Hepatocyte (in vitro differentiated cells): ENCODE measurements around the gene SMIM45.

ENCODE experiments used
- DNase-seq: peaks from one replicate; pipeline ENCODE4 v3.0.0-alpha.2; 2016; ENCODE audit warnings: low spot score
- H2AFZ ChIP-seq: fragments of 200-600 bp; sonication (generic); 2 replicates; pipeline ENCODE4 v1.6.0; 2016; ENCODE audit warnings: antibody characterized with exemption, mild to moderate bottlenecking
- H3K27ac ChIP-seq: fragments of 200-600 bp; sonication (generic); 2 replicates; pipeline ENCODE4 v1.5.1; 2016; ENCODE audit warnings: mild to moderate bottlenecking
- H3K27me3 ChIP-seq: fragments of 200-600 bp; sonication (generic); 2 replicates; pipeline ENCODE4 v1.6.1; 2016
- H3K36me3 ChIP-seq: fragments of 200-600 bp; sonication (generic); replicated peaks from 2 replicates; pipeline ENCODE4 v1.5.1; 2016; ENCODE audit warnings: low read depth; ENCODE audit not compliant: insufficient read depth
- H3K4me1 ChIP-seq: fragments of 200-600 bp; sonication (generic); 2 replicates; pipeline ENCODE4 v1.5.1; 2016; ENCODE audit warnings: mild to moderate bottlenecking, moderate library complexity; ENCODE audit not compliant: insufficient read depth
- H3K4me2 ChIP-seq: fragments of 200-600 bp; sonication (generic); 2 replicates; pipeline ENCODE4 v1.6.0; 2016
- H3K4me3 ChIP-seq: fragments of 200-600 bp; sonication (generic); 2 replicates; pipeline ENCODE4 v1.5.1; 2016; ENCODE audit warnings: mild to moderate bottlenecking
- H3K79me2 ChIP-seq: fragments of 200-600 bp; sonication (generic); 2 replicates; pipeline ENCODE4 v1.6.0; 2017; ENCODE audit warnings: mild to moderate bottlenecking
- H3K9me2 ChIP-seq: fragments of 200-600 bp; sonication (generic); replicated peaks from 2 replicates; pipeline ENCODE4 v1.6.0; 2017; ENCODE audit warnings: mild to moderate bottlenecking; ENCODE audit not compliant: insufficient read depth
- H3K9me3 ChIP-seq: fragments of 200-600 bp; sonication (generic); 2 replicates; pipeline ENCODE4 v1.5.1; 2016; ENCODE audit warnings: low read depth, mild to moderate bottlenecking
- H4K20me1 ChIP-seq: fragments of 200-600 bp; sonication (generic); 2 replicates; pipeline ENCODE4 v1.6.0; 2016; ENCODE audit warnings: mild to moderate bottlenecking; ENCODE audit not compliant: insufficient read depth, poor library complexity, severe bottlenecking
- EZH2 ChIP-seq: fragments of 200-600 bp; sonication (generic); IDR thresholded peaks from 2 replicates; pipeline ENCODE4 v1.6.1; 2016; ENCODE audit warnings: antibody characterized with exemption, mild to moderate bottlenecking, borderline replicate concordance
- EZH2phosphoT487 ChIP-seq: fragments of 200-600 bp; sonication (generic); IDR thresholded peaks from one replicate; pipeline ENCODE4 v1.6.1; 2018; ENCODE audit warnings: antibody characterized with exemption, mild to moderate bottlenecking, low read depth, moderate library complexity; ENCODE audit not compliant: unreplicated experiment, severe bottlenecking
- WGBS: methylation state at CpG from one replicate; pipeline ENCODE4 v1.1.6; 2016; ENCODE audit warnings: low lambda C conversion rate; ENCODE audit errors: missing lambda C conversion rate; 5-methylcytosine and 5-hydroxymethylcytosine counted together
- TF ChIP-seq, protein P1 (sequence below): fragments of 200-600 bp; sonication (generic); IDR thresholded peaks from 2 replicates; pipeline ENCODE4 v1.5.1; 2016; ENCODE audit warnings: antibody characterized with exemption, mild to moderate bottlenecking; ENCODE audit not compliant: poor library complexity

SMIM45 gene

DNA sequence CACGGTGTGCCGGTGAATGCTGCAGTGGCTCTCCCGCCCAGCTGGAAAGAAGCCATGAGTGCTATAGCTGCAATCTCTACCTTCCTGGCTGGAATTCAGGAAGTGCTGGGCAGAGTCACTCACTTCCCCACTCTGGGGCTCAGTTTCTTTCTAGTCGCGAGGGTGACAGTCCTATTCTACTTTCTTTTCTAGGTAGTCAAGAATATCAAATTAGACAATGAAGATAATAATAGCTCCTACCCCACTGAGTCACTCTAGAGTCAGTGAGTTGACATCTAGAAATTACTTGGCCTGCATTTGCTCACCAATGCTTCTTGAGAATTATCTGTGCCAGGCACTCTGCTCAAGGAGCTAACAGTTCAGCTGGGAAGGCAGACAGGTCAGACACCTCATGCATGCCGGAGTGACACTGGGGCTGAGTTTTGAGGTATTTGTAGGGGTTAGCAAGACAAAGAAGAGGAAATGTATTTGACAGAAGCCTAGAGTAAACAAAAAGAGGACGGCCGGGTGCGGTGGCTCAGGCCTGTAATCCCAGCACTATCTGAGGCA lies 8.2 kb upstream of the SMIM45 start:
- peaks cover 6% of the 10 kb centered on the region for H3K4me1 ChIP-seq
- no peak overlapping the region for H3K27ac ChIP-seq
- H3K4me3 ChIP-seq: no peak overlapping the region
- H3K9me3 ChIP-seq: no peaks in the 10 kb centered on the region
- no peaks in the 10 kb centered on the region for H3K36me3 ChIP-seq
- H3K79me2 ChIP-seq: peaks cover 7% of the 10 kb centered on the region
- H3K4me2 ChIP-seq: no peak overlapping the region
- H4K20me1 ChIP-seq: no peaks in the 10 kb centered on the region
- H3K9me2 ChIP-seq: no peaks in the 10 kb centered on the region
- DNase-seq: no peak
- WGBS: 86% methylated on average over 9 of the region's 9 CpGs
- H3K27me3 ChIP-seq: no peaks in the 10 kb centered on the region
- TF ChIP-seq, protein P1, sequence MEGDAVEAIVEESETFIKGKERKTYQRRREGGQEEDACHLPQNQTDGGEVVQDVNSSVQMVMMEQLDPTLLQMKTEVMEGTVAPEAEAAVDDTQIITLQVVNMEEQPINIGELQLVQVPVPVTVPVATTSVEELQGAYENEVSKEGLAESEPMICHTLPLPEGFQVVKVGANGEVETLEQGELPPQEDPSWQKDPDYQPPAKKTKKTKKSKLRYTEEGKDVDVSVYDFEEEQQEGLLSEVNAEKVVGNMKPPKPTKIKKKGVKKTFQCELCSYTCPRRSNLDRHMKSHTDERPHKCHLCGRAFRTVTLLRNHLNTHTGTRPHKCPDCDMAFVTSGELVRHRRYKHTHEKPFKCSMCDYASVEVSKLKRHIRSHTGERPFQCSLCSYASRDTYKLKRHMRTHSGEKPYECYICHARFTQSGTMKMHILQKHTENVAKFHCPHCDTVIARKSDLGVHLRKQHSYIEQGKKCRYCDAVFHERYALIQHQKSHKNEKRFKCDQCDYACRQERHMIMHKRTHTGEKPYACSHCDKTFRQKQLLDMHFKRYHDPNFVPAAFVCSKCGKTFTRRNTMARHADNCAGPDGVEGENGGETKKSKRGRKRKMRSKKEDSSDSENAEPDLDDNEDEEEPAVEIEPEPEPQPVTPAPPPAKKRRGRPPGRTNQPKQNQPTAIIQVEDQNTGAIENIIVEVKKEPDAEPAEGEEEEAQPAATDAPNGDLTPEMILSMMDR: no peak
- TF ChIP-seq EZH2 (no peak), EZH2phosphoT487 (no peak)
- H2AFZ ChIP-seq: no peak overlapping the region

DNA sequence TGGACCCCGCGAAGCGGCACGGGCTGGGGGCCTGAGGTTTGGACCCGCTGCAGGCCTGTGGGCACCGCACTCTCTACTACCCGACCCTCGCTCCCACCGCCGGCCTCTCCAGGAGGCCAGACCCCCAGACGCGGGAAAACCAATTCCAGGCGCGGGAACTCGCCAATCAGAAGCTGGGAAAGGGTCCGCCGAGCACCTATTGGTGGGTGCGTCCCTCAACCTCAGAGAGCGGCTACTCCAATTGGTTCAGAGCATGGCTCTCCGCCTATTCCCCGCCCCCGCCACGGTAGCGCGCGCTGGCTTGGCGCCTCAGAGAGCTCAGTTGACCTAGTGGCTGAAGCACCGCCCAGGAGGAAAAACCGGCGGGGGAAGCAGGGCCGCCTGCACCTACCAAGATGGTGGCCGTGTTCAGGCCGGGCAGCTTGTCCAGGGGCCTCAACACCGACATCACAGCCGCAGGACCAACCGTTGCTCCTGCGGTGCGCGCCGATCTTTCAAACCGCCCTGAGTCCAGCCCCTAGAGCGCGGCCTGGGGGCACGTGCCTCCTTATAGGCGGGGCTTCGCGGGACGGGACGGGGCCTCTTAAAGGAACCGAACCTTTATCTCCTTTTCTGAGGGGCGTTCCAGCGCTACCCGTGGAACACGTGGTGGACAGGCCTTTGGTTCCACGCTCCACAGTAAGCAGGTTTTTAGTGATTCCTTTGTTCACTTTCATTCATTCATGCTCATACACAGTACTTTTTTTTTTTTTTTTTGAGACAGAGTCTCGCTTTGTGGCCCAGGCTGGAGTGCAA lies 5.1 kb upstream of the SMIM45 start, which contains the start of gene CENPM:
Gene CENPM (minus strand): TSS at position 524 of the 795 bp plus-strand sequence. CDS start 76 bp downstream, at position 448.
- Histone ChIP-seq H3K79me2 (peaks cover 7% of the 10 kb centered on the region), H3K9me3 (no peaks in the 10 kb centered on the region), H3K9me2 (no peaks in the 10 kb centered on the region), H3K27ac (no peak within 1 kb of the TSS), H3K4me2 (peak within 1 kb of the TSS; percentile 94), H3K4me3 (peak within 1 kb of the TSS; percentile 54), H3K27me3 (no peaks in the 10 kb centered on the region), H2AFZ (peak within 1 kb of the TSS; percentile 82), H4K20me1 (no peaks in the 10 kb centered on the region), H3K4me1 (peaks cover 6% of the 10 kb centered on the region), H3K36me3 (no peaks in the 10 kb centered on the region)
- TF ChIP-seq EZH2phosphoT487 (no peak), EZH2 (no peak)
- TF ChIP-seq, protein P1: no peak
- peak; percentile 96 for DNase-seq
- whole genome bisulfite sequencing: under 1% methylated on average over 55 of the region's 56 CpGs

DNA sequence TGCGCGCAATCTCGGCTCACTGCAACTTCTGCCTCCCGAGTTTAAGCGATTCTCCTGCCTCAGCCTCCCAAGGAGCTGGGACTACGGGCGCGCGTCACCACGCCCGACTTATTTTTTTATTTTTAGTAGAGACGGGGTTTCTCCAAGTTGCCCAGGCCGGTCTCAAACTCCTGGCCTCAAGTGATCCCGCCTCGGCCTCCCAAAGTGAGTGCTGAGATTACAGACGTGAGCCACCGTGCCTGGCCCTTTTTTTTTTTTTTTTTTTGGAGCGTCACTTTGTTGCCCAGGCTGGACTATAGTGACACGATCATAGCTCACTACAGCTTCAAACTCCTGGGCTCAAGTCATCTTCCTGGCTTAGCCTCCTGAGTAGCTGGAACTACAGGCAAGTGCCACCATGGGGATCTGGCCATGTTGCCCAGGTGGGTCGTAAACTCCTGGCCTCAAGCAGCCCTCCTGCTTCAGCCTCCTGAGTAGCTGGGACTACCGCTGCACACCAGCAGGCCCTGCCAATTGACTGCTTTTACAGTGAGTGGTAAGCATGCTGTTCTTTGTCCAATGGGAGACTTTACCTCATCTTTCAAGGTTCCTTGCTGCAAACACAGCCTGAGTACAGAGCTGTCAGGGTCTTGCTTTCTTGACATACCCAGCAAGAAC lies 4.4 kb upstream of the SMIM45 start:
- no peak for DNase-seq
- Histone ChIP-seq H4K20me1 (no peaks in the 10 kb centered on the region), H3K36me3 (no peaks in the 10 kb centered on the region), H2AFZ (peak overlapping the region; percentile 27), H3K79me2 (peaks cover 7% of the 10 kb centered on the region), H3K4me3 (no peak overlapping the region), H3K9me3 (no peaks in the 10 kb centered on the region), H3K27me3 (no peaks in the 10 kb centered on the region), H3K9me2 (no peaks in the 10 kb centered on the region), H3K27ac (no peak overlapping the region), H3K4me2 (peak overlapping the region; percentile 94), H3K4me1 (peaks cover 6% of the 10 kb centered on the region)
- WGBS: 91% methylated on average over 16 of the region's 21 CpGs
- TF ChIP-seq, protein P1: no peak
- TF ChIP-seq EZH2phosphoT487: no peak
- TF ChIP-seq EZH2: no peak
